Cerebellar nuclear complex (tissue), 1 donor: ENCODE data around the gene AP1M1.
"Not testable (repeated sequence)": the region's sequence is repeated elsewhere in the genome, so short reads cannot be mapped to it uniquely, and the experiment has no call there.

Experiments used
- DNase-seq, 2 experiments: peaks; one replicate each; lab custom pipeline; 2025; lab: John Stamatoyannopoulos, UW

The AP1M1 gene

GRCh38 chr19:16261584-16262368, 64.1 kb downstream of the AP1M1 start:
- DNase-seq = no peak

GRCh38 chr19:16262618-16263017, 64.9 kb downstream of the AP1M1 start:
- no peak for DNase-seq

GRCh38 chr19:16263141-16263761, 65.5 kb downstream of the AP1M1 start:
- DNase-seq = no peak

GRCh38 chr19:16265205-16265604, 67.5 kb downstream of the AP1M1 start:
- DNase-seq = no peak

GRCh38 chr19:16265890-16266585, 68.3 kb downstream of the AP1M1 start:
- DNase-seq = no peak

GRCh38 chr19:16266586-16266942, 68.9 kb downstream of the AP1M1 start:
- DNase-seq = no peak

GRCh38 chr19:16268676-16269319, 71.1 kb downstream of the AP1M1 start:
- no peak for DNase-seq

- DNase-seq = no peak
Measured at GRCh38 chr19:16272945-16273344, 75.2 kb downstream of the AP1M1 start.

GRCh38 chr19:16274447-16274846, 76.7 kb downstream of the AP1M1 start:
- DNase-seq = no peak

- no peak for DNase-seq
Measured at GRCh38 chr19:16280306-16280705, 82.6 kb downstream of the AP1M1 start.

GRCh38 chr19:16281743-16282142, 84.0 kb downstream of the AP1M1 start:
- DNase-seq = no peak

GRCh38 chr19:16283210-16284061, 85.7 kb downstream of the AP1M1 start:
- no peak for DNase-seq

- DNase-seq = no peak
Measured at GRCh38 chr19:16284505-16284904, 86.8 kb downstream of the AP1M1 start.

- not testable (repeated sequence) for DNase-seq
Measured at GRCh38 chr19:16285079-16285478, 87.4 kb downstream of the AP1M1 start.

GRCh38 chr19:16285769-16286498, 88.2 kb downstream of the AP1M1 start:
- no peak for DNase-seq

GRCh38 chr19:16288544-16288943, 90.8 kb downstream of the AP1M1 start:
- no peak for DNase-seq

- no peak for DNase-seq
Measured at GRCh38 chr19:16289594-16289993, 91.9 kb downstream of the AP1M1 start.

GRCh38 chr19:16290692-16291091, 93.0 kb downstream of the AP1M1 start:
- no peak for DNase-seq

- no peak for DNase-seq
Measured at GRCh38 chr19:16293118-16294091, 95.7 kb downstream of the AP1M1 start.

- DNase-seq = no peak
Measured at GRCh38 chr19:16295057-16295456, 97.3 kb downstream of the AP1M1 start.
